ENCODE measurements around the gene TARS1.

The TARS1 gene

GRCh38 chr5:33440482-33441240 lies at the start of gene TARS1:
TSS of gene TARS1 (plus strand) at chr5:33440965. CDS start at chr5:33441087, 122 bp downstream.
- peak; percentile 99 for DNase-seq

- no peak for DNase-seq
Observed at GRCh38 chr5:33398501-33398900, 42.3 kb upstream of the TARS1 start.

GRCh38 chr5:33400675-33401074 lies 40.1 kb upstream of the TARS1 start:
- DNase-seq = no peak

GRCh38 chr5:33401482-33402390 lies 39.0 kb upstream of the TARS1 start:
- no peak for DNase-seq

GRCh38 chr5:33403187-33403586 lies 37.6 kb upstream of the TARS1 start:
- DNase-seq = no peak

GRCh38 chr5:33408816-33409215 lies 31.9 kb upstream of the TARS1 start:
- no peak for DNase-seq

GRCh38 chr5:33409435-33410170 lies 31.2 kb upstream of the TARS1 start:
- no peak for DNase-seq

GRCh38 chr5:33410221-33410620 lies 30.5 kb upstream of the TARS1 start:
- DNase-seq = no peak

- DNase-seq = no peak
Observed at GRCh38 chr5:33411498-33411897, 29.3 kb upstream of the TARS1 start.

GRCh38 chr5:33415811-33416354 lies 24.9 kb upstream of the TARS1 start:
- no peak for DNase-seq

GRCh38 chr5:33417632-33418031 lies 23.1 kb upstream of the TARS1 start:
- DNase-seq = no peak

GRCh38 chr5:33420946-33421345 lies 19.8 kb upstream of the TARS1 start:
- no peak for DNase-seq

GRCh38 chr5:33422191-33422590 lies 18.6 kb upstream of the TARS1 start:
- no peak for DNase-seq

GRCh38 chr5:33423018-33423630 lies 17.6 kb upstream of the TARS1 start:
- peak; percentile 13 for DNase-seq

- DNase-seq = no peak
Observed at GRCh38 chr5:33425314-33425713, 15.5 kb upstream of the TARS1 start.

GRCh38 chr5:33430983-33431382 lies 9.8 kb upstream of the TARS1 start:
- no peak for DNase-seq

GRCh38 chr5:33432656-33433055 lies 8.1 kb upstream of the TARS1 start:
- no peak for DNase-seq

- DNase-seq = no peak
Observed at GRCh38 chr5:33433303-33434240, 7.2 kb upstream of the TARS1 start.

GRCh38 chr5:33435893-33436490 lies 4.8 kb upstream of the TARS1 start:
- peak; percentile 81 for DNase-seq

GRCh38 chr5:33438996-33439395 lies 1.8 kb upstream of the TARS1 start:
- DNase-seq = no peak

GRCh38 chr5:33439905-33440481 lies 772 bp upstream of the TARS1 start:
- peak; percentile 82 for DNase-seq
